Endothelial cell of umbilical vein (primary cell): ENCODE results near the gene ZNF148. TPM values are rescaled to one million over a fixed set of nuclear protein-coding genes. Genes with fewer than 3 reads are reported as not detected.

ENCODE experiments used
- BruUV-seq: library from RNA; stranded (reverse); fragments of 400-500 nt; replicated peaks from 2 replicates; lab custom pipeline; 2021; lab: Mats Ljungman, UMichigan
- CTCF ChIA-PET: fragments of 300-600, 350-600 bp; sonication (Branson Sonifier 250); formaldehyde crosslinking; loops from one replicate; lab custom pipeline; 2021; ENCODE audit warnings: antibody characterized with exemption, inconsistent platforms; lab: Charles Lee
- POLR2A ChIA-PET: fragments of 300-600, 350-600 bp; sonication (Branson Sonifier 250); formaldehyde crosslinking; loops from one replicate; lab custom pipeline; 2021; ENCODE audit warnings: antibody characterized with exemption, inconsistent platforms; lab: Charles Lee
- DNase-seq: peaks from one replicate; pipeline ENCODE4 v3.0.0-alpha.2; 2011; ENCODE audit warnings: low read depth, low spot score
- FAIRE-seq: peaks from 2 replicates; lab custom pipeline; 2011; peaks lifted over from hg19 to GRCh38; lab: Jason Lieb, UNC
- H2AFZ ChIP-seq: 2 replicates; pipeline ENCODE4 v1.6.0; 2012; ENCODE audit warnings: low read depth, low read length, control low read depth, inconsistent platforms
- H3K27ac ChIP-seq: 2 replicates; pipeline ENCODE4 v1.5.1; 2011; ENCODE audit warnings: low read depth, mild to moderate bottlenecking, control low read depth, low read length, moderate library complexity; ENCODE audit not compliant: insufficient read depth
- H3K27me3 ChIP-seq, 2 experiments: 2 replicates each; pipeline versions ENCODE4 v1.6.0 to v1.6.1; 2011; ENCODE audit warnings: low read length in 2 of 2, mixed read lengths in 1 of 2; ENCODE audit not compliant: control insufficient read depth in 2 of 2, insufficient read depth in 2 of 2
- H3K36me3 ChIP-seq, 2 experiments: 2 replicates in 1 of 2; 3 replicates in 1 of 2; pipeline ENCODE4 v1.5.1; 2011; ENCODE audit warnings: low read length in 2 of 2, mild to moderate bottlenecking in 1 of 2, moderate library complexity in 1 of 2; ENCODE audit not compliant: control insufficient read depth in 2 of 2, insufficient read depth in 2 of 2; ENCODE audit errors: extremely low read depth in 1 of 2
- H3K4me1 ChIP-seq: 3 replicates; pipeline ENCODE4 v1.5.1; 2011; ENCODE audit warnings: mild to moderate bottlenecking, low read length; ENCODE audit not compliant: control insufficient read depth, insufficient read depth; ENCODE audit errors: extremely low read depth
- H3K4me2 ChIP-seq: 2 replicates; pipeline ENCODE4 v1.6.1; 2011; ENCODE audit warnings: low read length, control low read depth, mixed read lengths; ENCODE audit not compliant: insufficient read depth
- H3K4me3 ChIP-seq, 3 experiments: fragments of 200-600 bp in 1 of 3; sonication (generic), shearing (Covaris generic) in 1 of 3; replicated peaks in 1 of 3; 2 replicates each; pipeline ENCODE4 v1.5.1; 2011 to 2016; ENCODE audit warnings: control low read depth in 3 of 3, low read length in 3 of 3, mild to moderate bottlenecking in 2 of 3, inconsistent platforms in 1 of 3, low read depth in 1 of 3, moderate library complexity in 1 of 3; ENCODE audit not compliant: insufficient read depth in 1 of 3
- H3K79me2 ChIP-seq: 2 replicates; pipeline ENCODE4 v1.6.0; 2012; ENCODE audit warnings: low read length, inconsistent platforms; ENCODE audit not compliant: control insufficient read depth, insufficient read depth
- H3K9ac ChIP-seq: replicated peaks from 2 replicates; pipeline ENCODE3; 2011; ENCODE audit warnings: low read length, control low read depth; ENCODE audit not compliant: insufficient read depth; ENCODE audit errors: extremely low read depth
- H3K9me1 ChIP-seq: replicated peaks from 3 replicates; pipeline ENCODE4 v1.6.0; 2011; ENCODE audit warnings: mild to moderate bottlenecking, low read length; ENCODE audit not compliant: control insufficient read depth, insufficient read depth; ENCODE audit errors: extremely low read depth
- H3K9me3 ChIP-seq: replicated peaks from 2 replicates; pipeline ENCODE4 v1.5.1; 2012; ENCODE audit warnings: low read length, inconsistent platforms; ENCODE audit not compliant: control insufficient read depth, insufficient read depth
- H4K20me1 ChIP-seq: replicated peaks from 2 replicates; pipeline ENCODE3; 2011; ENCODE audit warnings: mild to moderate bottlenecking, low read length; ENCODE audit not compliant: control insufficient read depth, insufficient read depth; ENCODE audit errors: extremely low read depth
- EZH2 ChIP-seq: IDR thresholded peaks from 2 replicates; pipeline ENCODE4 v1.6.1; 2012; ENCODE audit warnings: borderline replicate concordance, low read depth, mild to moderate bottlenecking, moderate library complexity, low read length, inconsistent platforms; ENCODE audit not compliant: severe bottlenecking
- JUN ChIP-seq: IDR thresholded peaks from 2 replicates; pipeline ENCODE4 v1.6.1; 2011; ENCODE audit warnings: borderline replicate concordance, low read depth; ENCODE audit not compliant: insufficient read length, insufficient read depth
- MAX ChIP-seq: IDR thresholded peaks from 2 replicates; pipeline ENCODE4 v1.6.1; 2011; ENCODE audit not compliant: insufficient read depth, insufficient read length
- MYC ChIP-seq: IDR thresholded peaks from one replicate; pipeline ENCODE4 v1.6.1; 2011; ENCODE audit warnings: mild to moderate bottlenecking, low read depth, low read length
- POLR2A ChIP-seq: IDR thresholded peaks from 2 replicates; pipeline ENCODE4 v1.6.1; 2012; ENCODE audit warnings: low read depth, mild to moderate bottlenecking, control low read depth, low read length
- dilution Hi-C: fragments of 300-500 bp; cut with MboI; formaldehyde crosslinking; loops from one replicate; pipeline ENCODE4 v1.15.0; 2019; ENCODE audit warnings: low sequenced_read_pairs; ENCODE audit not compliant: extremely low pct_ligation_motif_present
- intact Hi-C: fragments of 100-400 bp; cut with micrococcal nuclease; formaldehyde crosslinking; loops from one replicate; pipeline ENCODE4 v1.10.0; 2022
- polyA plus RNA-seq, 4 experiments: library from polyadenylated mRNA; depleted of rRNA in 3 of 4; stranded (reverse) in 3 of 4; unstranded in 1 of 4; fragments of >200 nt; gene quantifications; 2 replicates each; pipeline versions ENCODE4 v1.2.1 to v1.2.3, GENCODE V29; 2011 to 2012; ENCODE audit warnings: missing spikeins in 1 of 4
- total RNA-seq: library from RNA; stranded (reverse); gene quantifications from 2 replicates; pipeline ENCODE4 v1.2.3, GENCODE V29; 2021

The ZNF148 gene
- total and polyA plus RNA-seq, 2 donors (not counting 3 experiments of a cell fraction or from before 2014, with no cell fraction given), result 8.0 to 41.3 TPM

- CTCF ChIA-PET, result interaction anchor here (1.6 to 2.4 kb wide), 2 partner anchors 11 to 218 kb away, joined by 3 to 6 read pairs; no protein-coding TSS in a partner anchor
- no peak for TF ChIP-seq MYC
- TF ChIP-seq MAX, result no peak
- no peak for TF ChIP-seq POLR2A
- Histone ChIP-seq H2AFZ (no peak overlapping the region), H3K79me2 (no peaks in the 10 kb centered on the region), H3K4me2 (no peak overlapping the region), H3K36me3 (no peaks in the 10 kb centered on the region), H3K4me1 (no peaks in the 10 kb centered on the region), H3K9me3 (no peaks in the 10 kb centered on the region), H3K9me1 (no peaks in the 10 kb centered on the region), H4K20me1 (no peaks in the 10 kb centered on the region), H3K9ac (no peak overlapping the region), H3K27me3 (no peaks in the 10 kb centered on the region), H3K4me3 (no peak overlapping the region), H3K27ac (no peak overlapping the region)
- BruUV-seq, result no TSS peak
- no peak for FAIRE-seq
- no peak for DNase-seq
- intact Hi-C loops (no loop called here), dilution Hi-C loops (no loop called here)
- POLR2A ChIA-PET, result no interaction called here
Observed at GRCh38 chr3:125220727-125221429, 154.2 kb downstream of the ZNF148 start.

- H3K79me2 ChIP-seq, result no peaks in the 10 kb centered on the region
Observed at GRCh38 chr3:125220183-125220582, 154.9 kb downstream of the ZNF148 start.

More at GRCh38 chr3:125220183-125220582, 154.9 kb downstream of the ZNF148 start:
- Histone ChIP-seq H3K9me1 (no peaks in the 10 kb centered on the region), H3K4me2 (no peak overlapping the region), H3K4me3 (no peak overlapping the region), H3K9ac (no peak overlapping the region), H3K36me3 (no peaks in the 10 kb centered on the region), H3K9me3 (no peaks in the 10 kb centered on the region), H4K20me1 (no peaks in the 10 kb centered on the region), H3K4me1 (no peaks in the 10 kb centered on the region), H3K27me3 (no peaks in the 10 kb centered on the region), H2AFZ (no peak overlapping the region), H3K27ac (no peak overlapping the region)
- ChIA-PET POLR2A (no interaction called here), CTCF (interaction anchor here (1.3 to 2.4 kb wide), 3 partner anchors 12 to 218 kb away, joined by 3 to 6 read pairs (median 3); no protein-coding TSS in a partner anchor)
- dilution Hi-C loops, result no loop called here
- BruUV-seq, result no TSS peak
- TF ChIP-seq EZH2 (no peak), MYC (no peak), JUN (no peak), POLR2A (no peak), MAX (no peak)
- intact Hi-C loops, result no loop called here
- DNase-seq (no peak), FAIRE-seq (no peak)
